Gastrocnemius medialis (tissue), 4 donors: ENCODE data around the gene PPDPF. TPM values are rescaled to one million over a fixed set of nuclear protein-coding genes. Genes with fewer than 3 reads are reported as not detected.

ENCODE experiments used
- ATAC-seq, 2 donors: fragments of 150-250 bp; one replicate each; pipeline ENCODE4 v1.9.1; 2016
- DNase-seq, 2 donors: peaks; one replicate each; pipeline ENCODE4 v3.0.0-alpha.2; 2019
- H3K27ac ChIP-seq, 4 donors: fragments of 200-600 bp; sonication (generic); 1 replicate in 1 of 4; 2 replicates in 3 of 4; pipeline ENCODE4 v1.5.1; 2016 to 2018; ENCODE audit warnings: mild to moderate bottlenecking in 2 of 4, moderate library complexity in 1 of 4
- H3K27me3 ChIP-seq, 3 donors: fragments of 200-600 bp; sonication (generic) in 2 of 3; 1 replicate in 1 of 3; 2 replicates in 2 of 3; pipeline versions ENCODE4 v1.5.1 to v1.6.0; 2016 to 2019; ENCODE audit warnings: mild to moderate bottlenecking in 1 of 3, moderate library complexity in 1 of 3
- H3K36me3 ChIP-seq, 2 donors: fragments of 200-600 bp; sonication (generic) in 1 of 2; one replicate each; pipeline ENCODE4 v1.5.1; 2017 to 2018
- H3K4me1 ChIP-seq, 2 donors: fragments of 200-600 bp; sonication (generic) in 1 of 2; one replicate each; pipeline ENCODE4 v1.5.1; 2016 to 2017; ENCODE audit warnings: mild to moderate bottlenecking in 2 of 2
- H3K4me3 ChIP-seq, 4 donors: fragments of 200-600 bp; sonication (generic) in 3 of 4; 1 replicate in 1 of 4; 2 replicates in 3 of 4; pipeline ENCODE4 v1.5.1; 2016 to 2019; ENCODE audit warnings: mild to moderate bottlenecking in 2 of 4
- H3K9me3 ChIP-seq, 3 donors: fragments of 200-600 bp; sonication (generic) in 2 of 3; 1 replicate in 1 of 3; 2 replicates in 2 of 3; pipeline ENCODE4 v1.5.1; 2016 to 2019
- CTCF ChIP-seq, 5 experiments: fragments of 450-650 bp in 3 of 5; fragments of 200-600 bp in 2 of 5; sonication (generic) in 2 of 5; IDR thresholded peaks in 4 of 5; conservative IDR thresholded peaks in 1 of 5; 1 replicate in 4 of 5; 2 replicates in 1 of 5; pipeline ENCODE4 v1.5.1; 2016 to 2019; ENCODE audit warnings: antibody characterized with exemption in 5 of 5, mild to moderate bottlenecking in 3 of 5, moderate library complexity in 3 of 5
- POLR2A ChIP-seq, 2 donors: fragments of 450-650 bp; IDR thresholded peaks; one replicate each; pipeline ENCODE4 v1.6.1; 2017; ENCODE audit warnings: antibody characterized with exemption in 2 of 2, mild to moderate bottlenecking in 2 of 2, moderate library complexity in 2 of 2
- in situ Hi-C, 4 donors: fragments of 200-750 bp; cut with MboI; loops; one replicate each; pipeline versions ENCODE4 v1.15.0 to v1.8.0; 2017; ENCODE audit warnings: low sequenced_read_pairs in 4 of 4
- intact Hi-C: fragments of 100-400 bp; cut with DNase I; formaldehyde crosslinking; loops from one replicate; pipeline ENCODE4 v1.15.1; 2023; ENCODE audit warnings: low total_unique reads
- total RNA-seq, 4 donors: library from RNA; depleted of rRNA; stranded (reverse); fragments of >200 nt; gene quantifications; one replicate each; pipeline versions ENCODE4 v1.1.0 to v1.2.3, GENCODE V29; 2016

PPDPF gene
- total RNA-seq, 4 donors from 2014 or later: 50.2 to 207 (median 76.1) TPM

- Histone ChIP-seq H3K9me3 (no peaks in the 10 kb centered on the region), H3K36me3 (no peaks in the 10 kb centered on the region), H3K4me1 (no peaks in the 10 kb centered on the region), H3K27me3 (peaks cover 33 to 40% (median 33%) of the 10 kb centered on the region in 3 donors), H3K27ac (no peak within 1 kb of the TSS), H3K4me3 (no peak within 1 kb of the TSS)
- DNase-seq: no peak
- no peak for ATAC-seq
- in situ Hi-C loops: loop anchor here in 1 of 4 donors (25.0 kb wide), 1 partner anchor 89 kb away; the partner anchor contains the start of gene GMEB2
- intact Hi-C loops: no loop called here
- no peak for TF ChIP-seq CTCF (IDR thresholded peaks at IDR 0.05 in 4 of 5, conservative IDR thresholded peaks at IDR 0.05 in 1 of 5)
These were observed 27.3 kb downstream of the PPDPF start, which contains the start of gene SRMS for GRCh38 chr20:63547725-63548480. TSS of gene SRMS (minus strand) at chr20:63547749. CDS start at chr20:63547463, 286 bp downstream.

- H3K9me3 ChIP-seq: no peaks in the 10 kb centered on the region
- in situ Hi-C loops (loop anchor here in 1 of 4 donors (25.0 kb wide), 1 partner anchor 89 kb away; the partner anchor contains the start of gene GMEB2), intact Hi-C loops (no loop called here)
- H3K27me3 ChIP-seq: peaks cover 34 to 46% (median 36%) of the 10 kb centered on the region in 3 donors
- no peaks in the 10 kb centered on the region for H3K36me3 ChIP-seq
- TF ChIP-seq CTCF (IDR thresholded peaks at IDR 0.05 in 4 of 5, conservative IDR thresholded peaks at IDR 0.05 in 1 of 5) (no peak), POLR2A (IDR thresholded peaks at IDR 0.05) (no peak)
- H3K27ac ChIP-seq: no peak overlapping the region
- no peak for DNase-seq
- no peak overlapping the region for H3K4me3 ChIP-seq
- no peaks in the 10 kb centered on the region for H3K4me1 ChIP-seq
- ATAC-seq: no peak
These were observed 28.0 kb downstream of the PPDPF start for GRCh38 chr20:63548542-63548941.

DNA sequence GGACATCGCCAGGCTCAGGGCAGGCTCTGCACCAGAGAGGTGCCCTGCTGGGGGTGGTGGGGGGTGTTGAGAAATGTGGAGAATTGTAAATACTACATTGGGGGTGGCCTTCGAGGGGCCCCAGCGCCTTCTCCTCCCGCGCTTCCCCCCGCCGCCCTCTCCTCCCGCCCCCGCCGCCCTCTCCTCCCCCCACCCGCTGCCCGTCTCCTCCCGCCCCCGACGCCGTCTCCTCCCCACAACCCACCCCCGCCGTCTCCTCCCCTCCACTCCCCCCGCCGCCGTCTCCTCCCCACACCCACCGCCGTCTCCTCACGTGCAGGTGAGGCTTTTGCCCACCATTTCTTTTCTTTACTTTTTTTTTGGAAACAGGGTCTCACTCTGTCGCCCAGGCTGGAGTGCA is 28.5 kb downstream of the PPDPF start:
- no peaks in the 10 kb centered on the region for H3K9me3 ChIP-seq
- no peak overlapping the region for H3K4me3 ChIP-seq
- ATAC-seq: no peak
- in situ Hi-C loops (loop anchor here in 1 of 4 donors (25.0 kb wide), 1 partner anchor 88 kb away; the partner anchor contains the start of gene GMEB2), intact Hi-C loops (no loop called here)
- no peaks in the 10 kb centered on the region for H3K4me1 ChIP-seq
- no peak for DNase-seq
- H3K27ac ChIP-seq: no peak overlapping the region
- TF ChIP-seq CTCF (IDR thresholded peaks at IDR 0.05 in 4 of 5, conservative IDR thresholded peaks at IDR 0.05 in 1 of 5) (no peak), POLR2A (IDR thresholded peaks at IDR 0.05) (no peak)
- H3K36me3 ChIP-seq: no peaks in the 10 kb centered on the region
- H3K27me3 ChIP-seq: peaks cover 39 to 50% (median 39%) of the 10 kb centered on the region in 3 donors

DNA sequence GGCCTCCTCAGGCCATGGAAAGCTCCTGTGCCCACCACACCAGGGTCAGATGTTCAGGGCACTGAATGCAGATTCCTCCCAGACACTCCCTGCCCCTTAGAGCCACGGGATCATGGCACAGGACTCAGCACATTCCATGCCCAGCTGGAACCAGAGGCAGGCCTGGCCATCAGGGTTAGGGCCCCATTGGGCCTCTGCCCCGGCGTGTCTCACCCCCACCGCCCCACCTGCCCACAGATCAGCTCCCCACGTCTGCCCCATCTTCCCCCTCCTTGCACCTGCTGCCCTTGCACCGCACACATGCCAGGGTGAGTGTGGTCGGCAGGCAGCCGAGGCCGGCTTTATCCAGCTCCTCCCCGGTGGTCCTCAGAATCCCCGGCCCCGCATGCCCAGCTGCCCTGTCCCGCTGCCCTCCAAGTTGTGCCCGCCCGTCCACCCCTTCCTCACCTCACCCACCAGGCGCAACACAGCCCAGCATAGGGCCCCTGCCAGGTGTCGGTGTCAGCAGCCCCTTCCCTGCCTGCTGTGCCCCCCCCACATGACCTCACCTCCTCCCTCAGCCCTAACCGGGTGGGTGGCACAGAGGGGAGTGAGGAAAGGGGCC is 29.2 kb downstream of the PPDPF start:
- no peaks in the 10 kb centered on the region for H3K36me3 ChIP-seq
- DNase-seq (no peak), ATAC-seq (no peak)
- in situ Hi-C loops: loop anchor here in 1 of 4 donors (25.0 kb wide), 1 partner anchor 88 kb away; the partner anchor contains the start of gene GMEB2
- H3K27ac ChIP-seq: no peak overlapping the region
- no peak overlapping the region for H3K4me3 ChIP-seq
- no peaks in the 10 kb centered on the region for H3K9me3 ChIP-seq
- H3K4me1 ChIP-seq: no peaks in the 10 kb centered on the region
- TF ChIP-seq POLR2A (IDR thresholded peaks at IDR 0.05): no peak
- TF ChIP-seq CTCF (IDR thresholded peaks at IDR 0.05 in 4 of 5, conservative IDR thresholded peaks at IDR 0.05 in 1 of 5): no peak
- peaks cover 39 to 55% (median 44%) of the 10 kb centered on the region in 3 donors for H3K27me3 ChIP-seq
- intact Hi-C loops: no loop called here
